Measurements from ENCODE around the gene SMAD1.

SMAD1 gene

GRCh38 chr4:145493166-145493565 lies 11.5 kb downstream of the SMAD1 start:
- intact Hi-C loops (cut with DNase I; ENCODE audit: low total_unique reads) = no loop called here
- Histone ChIP-seq H3K4me3 (no peak overlapping the region), H3K9me3 (no peaks in the 10 kb centered on the region), H3K27me3 (no peaks in the 10 kb centered on the region), H3K27ac (no peak overlapping the region), H3K36me3 (no peaks in the 10 kb centered on the region), H3K4me1 (peaks cover 0 to 24% (median 6%) of the 10 kb centered on the region in 4 donors)
- TF ChIP-seq CTCF (IDR thresholded peaks at IDR 0.05) = no peak
- DNase-seq = no peak

- TF ChIP-seq CTCF (IDR thresholded peaks at IDR 0.05) = no peak
- intact Hi-C loops (cut with DNase I; ENCODE audit: low total_unique reads) = no loop called here
- no peaks in the 10 kb centered on the region for H3K9me3 ChIP-seq
- H3K27me3 ChIP-seq = no peaks in the 10 kb centered on the region
- H3K4me3 ChIP-seq = no peak overlapping the region
- DNase-seq = no peak
- H3K36me3 ChIP-seq = no peaks in the 10 kb centered on the region
- no peak overlapping the region for H3K27ac ChIP-seq
- peaks cover 0 to 24% (median 4%) of the 10 kb centered on the region in 4 donors for H3K4me1 ChIP-seq
Measured at GRCh38 chr4:145494666-145495270, 13.1 kb downstream of the SMAD1 start.

DNA sequence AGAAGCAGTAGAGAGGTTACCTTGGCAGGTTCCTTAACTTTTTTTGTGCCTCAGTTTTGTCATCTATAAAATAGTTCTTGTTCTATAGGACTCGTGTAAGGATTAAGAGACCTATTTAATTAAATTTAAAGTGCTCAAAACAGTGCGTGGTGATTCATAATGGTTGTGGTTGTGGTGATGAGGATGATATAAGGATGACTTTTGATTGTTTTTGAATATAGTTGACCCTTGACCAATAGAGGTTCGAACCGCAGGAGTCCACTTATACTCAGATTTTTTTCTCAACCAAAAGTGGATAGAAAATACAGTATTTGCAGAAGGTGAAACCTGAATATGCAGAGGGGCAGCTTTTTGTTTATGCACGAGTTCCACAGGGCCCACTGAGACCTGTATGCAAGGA lies 14.6 kb downstream of the SMAD1 start:
- Histone ChIP-seq H3K9me3 (no peaks in the 10 kb centered on the region), H3K4me3 (no peak overlapping the region), H3K36me3 (no peaks in the 10 kb centered on the region), H3K4me1 (peaks cover 0 to 20% (median 4%) of the 10 kb centered on the region in 4 donors), H3K27me3 (no peaks in the 10 kb centered on the region), H3K27ac (no peak overlapping the region)
- TF ChIP-seq CTCF (IDR thresholded peaks at IDR 0.05) = no peak
- intact Hi-C loops (cut with DNase I; ENCODE audit: low total_unique reads) = no loop called here
- DNase-seq = no peak

- H3K4me3 ChIP-seq = no peak overlapping the region
- no peaks in the 10 kb centered on the region for H3K27me3 ChIP-seq
- no peak for DNase-seq
- no peaks in the 10 kb centered on the region for H3K9me3 ChIP-seq
- intact Hi-C loops (cut with DNase I; ENCODE audit: low total_unique reads) = no loop called here
- H3K4me1 ChIP-seq = peaks cover 0 to 27% (median 4%) of the 10 kb centered on the region in 4 donors
- TF ChIP-seq CTCF (IDR thresholded peaks at IDR 0.05) = no peak
- H3K36me3 ChIP-seq = no peaks in the 10 kb centered on the region
- H3K27ac ChIP-seq = no peak overlapping the region
Measured at GRCh38 chr4:145497199-145498149, 15.8 kb downstream of the SMAD1 start.

DNA sequence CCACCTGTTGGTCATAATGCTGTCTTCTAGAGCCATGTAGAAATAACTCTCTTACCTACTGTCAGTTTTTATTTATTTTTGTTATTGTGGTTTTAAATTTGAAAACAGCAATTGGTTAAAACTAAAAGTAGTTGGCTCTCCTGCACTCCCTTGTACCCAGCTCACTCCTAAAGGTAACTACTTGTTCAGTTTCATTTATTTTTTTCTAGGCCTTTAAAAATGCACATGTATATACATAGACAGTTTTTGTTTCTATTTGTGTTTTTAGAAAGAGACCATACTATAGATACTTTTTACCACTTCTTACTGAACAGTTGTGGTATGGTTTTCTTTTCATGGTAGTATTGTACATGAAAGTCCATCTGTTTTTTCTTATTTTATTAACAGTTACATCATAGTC lies 16.8 kb downstream of the SMAD1 start:
- intact Hi-C loops (cut with DNase I; ENCODE audit: low total_unique reads) = no loop called here
- Histone ChIP-seq H3K4me3 (no peak overlapping the region), H3K27me3 (no peaks in the 10 kb centered on the region), H3K27ac (no peak overlapping the region), H3K9me3 (no peaks in the 10 kb centered on the region), H3K4me1 (peaks cover 0 to 28% (median 4%) of the 10 kb centered on the region in 4 donors), H3K36me3 (no peaks in the 10 kb centered on the region)
- TF ChIP-seq CTCF (IDR thresholded peaks at IDR 0.05) = no peak
- no peak for DNase-seq

All from tibial artery (tissue), 4 donors.